ENCODE measurements around the gene CHRNA9. TPM values are rescaled to one million over a fixed set of nuclear protein-coding genes. Genes with fewer than 3 reads are reported as not detected.
"Not testable (repeated sequence)": the region's sequence is repeated elsewhere in the genome, so short reads cannot be mapped to it uniquely, and the experiment has no call there.

Gene CHRNA9
- total and polyA plus RNA-seq, 3 experiments from 2014 or later, result 0.11 to 0.14 TPM; not detected in 1

DNA sequence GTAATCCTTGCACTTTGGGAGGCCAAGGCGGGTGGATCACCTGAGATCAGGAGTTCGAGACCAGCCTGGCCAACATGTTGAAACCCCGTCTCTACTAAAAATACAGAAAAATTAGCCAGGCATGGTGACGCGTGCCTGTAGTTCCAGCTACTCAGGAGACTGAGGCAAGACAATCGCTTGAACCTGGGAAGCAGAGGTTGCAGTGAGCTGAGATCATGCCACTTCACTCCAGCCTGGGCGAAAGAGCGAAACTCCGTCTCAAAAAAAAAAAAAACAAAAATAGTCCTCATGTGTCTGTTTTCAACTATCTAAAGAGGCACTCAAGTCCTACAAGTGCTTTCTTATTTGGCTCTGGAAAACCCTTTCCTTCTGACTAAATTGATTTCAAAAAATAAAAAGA, 57.1 kb downstream of the CHRNA9 start:
- CTCF ChIA-PET, H3K27ac Mint-ChIP-seq, POLR2A ChIA-PET: not testable (repeated sequence)

DNA sequence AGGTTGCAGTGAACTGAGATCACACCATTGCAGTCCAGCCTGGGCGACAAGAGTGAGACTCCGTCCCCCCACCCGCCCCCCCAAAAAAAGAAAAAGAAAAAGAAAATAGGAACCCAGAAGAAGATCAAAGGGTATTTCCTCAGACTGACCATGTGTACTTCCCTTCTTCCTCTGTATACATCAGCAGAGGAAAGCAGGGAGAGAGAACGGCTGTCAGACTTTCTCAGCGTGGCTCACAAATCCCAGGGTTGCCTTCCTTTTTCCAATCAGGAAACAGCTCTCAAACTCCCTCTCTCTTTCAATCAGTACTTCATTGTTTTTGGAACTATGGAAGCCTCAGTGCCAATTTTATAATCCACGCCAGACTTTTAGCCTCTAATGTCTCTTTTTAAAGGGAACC, 59.1 kb downstream of the CHRNA9 start:
- H3K9me3 ChIP-seq (ENCODE audit: low read length), result no peaks in the 10 kb centered on the region
- H3K27ac ChIP-seq (ENCODE audit: low read depth, low read length), result no peak overlapping the region
- H3K4me3 ChIP-seq (ENCODE audit: low read length), result no peak overlapping the region
- no peak overlapping the region for H3K4me3 Mint-ChIP-seq
- CTCF ChIA-PET, result no interaction called here
- no peaks in the 10 kb centered on the region for H3K36me3 ChIP-seq (ENCODE audit: insufficient read depth, low read length)
- no peak for DNase-seq
- no peaks in the 10 kb centered on the region for H3K4me1 ChIP-seq (ENCODE audit: insufficient read depth, low read length)
- H3K27ac Mint-ChIP-seq, result no peak overlapping the region
- H3K36me3 Mint-ChIP-seq, result no peaks in the 10 kb centered on the region
- no peaks in the 10 kb centered on the region for H3K4me1 Mint-ChIP-seq
- no peaks in the 10 kb centered on the region for H3K9me3 Mint-ChIP-seq
- POLR2A ChIA-PET, result no interaction called here
- peaks cover 0 to 4% of the 10 kb centered on the region in 2 donors for H3K27me3 Mint-ChIP-seq
- no peaks in the 10 kb centered on the region for H3K27me3 ChIP-seq (ENCODE audit: insufficient read depth, low read length, poor library complexity, severe bottlenecking)

More for the DNA sequence above, 57.1 kb downstream of the CHRNA9 start:
- not testable (repeated sequence) for H3K4me3 ChIP-seq (ENCODE audit: low read length); H3K4me1 Mint-ChIP-seq; H3K36me3 Mint-ChIP-seq; H3K27me3 Mint-ChIP-seq; H3K36me3 ChIP-seq (ENCODE audit: insufficient read depth, low read length); DNase-seq; H3K9me3 Mint-ChIP-seq; H3K4me3 Mint-ChIP-seq; H3K4me1 ChIP-seq (ENCODE audit: insufficient read depth, low read length); H3K9me3 ChIP-seq (ENCODE audit: low read length); H3K27ac ChIP-seq (ENCODE audit: low read depth, low read length); H3K27me3 ChIP-seq (ENCODE audit: insufficient read depth, low read length, poor library complexity, severe bottlenecking)

DNA sequence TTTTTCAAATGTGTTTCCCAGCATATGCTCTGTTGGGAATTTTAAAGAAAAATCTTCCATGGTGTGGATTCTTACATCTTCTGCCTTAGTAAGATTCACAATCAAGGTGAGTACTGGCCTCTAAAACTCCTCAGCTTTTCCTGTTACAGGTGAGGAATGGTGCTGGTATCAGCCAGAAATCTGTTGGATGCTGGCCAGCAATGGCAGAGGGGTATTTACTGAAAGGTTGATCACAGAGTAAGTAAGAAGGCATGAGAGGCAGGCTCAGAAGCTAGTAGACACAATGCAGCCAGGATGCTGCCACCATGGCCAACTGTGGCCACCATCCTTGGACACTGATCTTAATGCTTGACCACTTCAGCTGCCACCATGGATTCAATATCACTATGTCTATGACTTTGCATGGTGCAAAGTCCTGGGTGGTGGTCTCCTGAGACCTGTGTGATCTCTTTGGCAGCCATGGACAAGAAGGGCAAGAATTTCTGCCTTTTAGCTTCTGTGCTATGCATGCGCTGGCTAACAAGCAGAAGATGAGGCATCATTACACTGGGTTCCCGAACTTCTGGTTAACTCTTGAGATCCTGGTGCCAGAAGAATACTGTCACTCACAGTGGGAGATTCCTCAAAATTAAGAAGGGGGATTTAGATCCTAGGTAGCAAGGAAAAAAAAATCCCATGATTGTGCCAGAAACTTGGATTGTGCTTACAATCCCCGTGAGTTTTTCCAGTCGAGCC, 60.2 kb downstream of the CHRNA9 start:
- H3K9me3 ChIP-seq (ENCODE audit: low read length), result no peaks in the 10 kb centered on the region
- Mint-ChIP-seq H3K4me1 (no peaks in the 10 kb centered on the region), H3K4me3 (no peak overlapping the region), H3K9me3 (no peaks in the 10 kb centered on the region), H3K36me3 (no peaks in the 10 kb centered on the region), H3K27ac (no peak overlapping the region), H3K27me3 (peaks cover under 1 to 4% of the 10 kb centered on the region in 2 donors)
- H3K27ac ChIP-seq (ENCODE audit: low read depth, low read length), result no peak overlapping the region
- H3K36me3 ChIP-seq (ENCODE audit: insufficient read depth, low read length), result no peaks in the 10 kb centered on the region
- no peaks in the 10 kb centered on the region for H3K4me1 ChIP-seq (ENCODE audit: insufficient read depth, low read length)
- H3K27me3 ChIP-seq (ENCODE audit: insufficient read depth, low read length, poor library complexity, severe bottlenecking), result no peaks in the 10 kb centered on the region
- no peak for DNase-seq
- ChIA-PET POLR2A (no interaction called here), CTCF (no interaction called here)
- no peak overlapping the region for H3K4me3 ChIP-seq (ENCODE audit: low read length)

DNA sequence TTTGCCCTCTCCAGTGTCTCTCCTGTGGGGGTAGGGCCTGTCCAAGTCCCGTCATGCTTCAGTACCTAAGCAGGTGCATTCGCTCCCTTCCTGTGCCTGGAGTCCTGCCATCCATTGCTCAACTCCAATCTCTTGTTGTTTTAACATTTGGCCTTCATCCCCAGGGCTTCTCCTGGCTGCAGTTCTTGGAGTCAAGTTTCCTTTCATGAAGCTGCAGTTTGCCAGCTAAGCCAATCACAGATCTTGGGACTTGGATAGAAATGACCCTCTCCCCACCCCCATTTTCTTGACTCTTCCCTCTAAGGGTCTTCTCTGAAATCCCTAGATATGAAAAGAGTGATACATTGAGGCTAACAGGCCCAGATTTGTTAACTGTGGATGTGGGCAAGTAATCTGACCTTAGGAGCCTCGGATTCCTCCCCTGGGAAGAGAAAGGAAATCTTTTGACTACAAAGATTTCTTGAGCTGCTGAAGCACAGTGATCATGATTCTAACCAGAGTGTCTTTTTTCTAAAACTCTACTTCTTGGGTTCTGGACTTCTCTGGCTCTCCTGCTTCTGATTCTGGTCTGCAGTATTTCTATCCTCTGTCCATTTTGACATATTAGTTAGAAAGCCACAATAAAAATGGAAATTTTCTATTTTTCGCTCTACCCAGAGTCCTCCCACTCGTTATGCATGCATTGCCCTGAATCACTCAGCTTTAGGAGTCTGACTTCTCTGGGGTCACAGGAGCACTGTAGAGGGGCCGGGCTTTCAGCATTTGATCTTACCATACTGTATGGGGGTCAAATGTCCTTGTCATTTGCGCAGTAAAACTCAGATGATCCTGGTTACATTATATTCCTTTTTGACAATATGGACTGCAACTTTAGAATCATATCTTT, 61.0 kb downstream of the CHRNA9 start:
- no peak overlapping the region for H3K27ac ChIP-seq (ENCODE audit: low read depth, low read length)
- Mint-ChIP-seq H3K4me3 (no peak overlapping the region), H3K9me3 (no peaks in the 10 kb centered on the region), H3K4me1 (no peaks in the 10 kb centered on the region), H3K36me3 (no peaks in the 10 kb centered on the region), H3K27ac (no peak overlapping the region), H3K27me3 (peaks cover 3 to 6% of the 10 kb centered on the region in 2 donors)
- POLR2A ChIA-PET, result no interaction called here
- H3K27me3 ChIP-seq (ENCODE audit: insufficient read depth, low read length, poor library complexity, severe bottlenecking), result no peaks in the 10 kb centered on the region
- no peaks in the 10 kb centered on the region for H3K4me1 ChIP-seq (ENCODE audit: insufficient read depth, low read length)
- no peak for DNase-seq
- no peaks in the 10 kb centered on the region for H3K9me3 ChIP-seq (ENCODE audit: low read length)
- CTCF ChIA-PET, result no interaction called here
- H3K4me3 ChIP-seq (ENCODE audit: low read length), result no peak overlapping the region
- no peaks in the 10 kb centered on the region for H3K36me3 ChIP-seq (ENCODE audit: insufficient read depth, low read length)

DNA sequence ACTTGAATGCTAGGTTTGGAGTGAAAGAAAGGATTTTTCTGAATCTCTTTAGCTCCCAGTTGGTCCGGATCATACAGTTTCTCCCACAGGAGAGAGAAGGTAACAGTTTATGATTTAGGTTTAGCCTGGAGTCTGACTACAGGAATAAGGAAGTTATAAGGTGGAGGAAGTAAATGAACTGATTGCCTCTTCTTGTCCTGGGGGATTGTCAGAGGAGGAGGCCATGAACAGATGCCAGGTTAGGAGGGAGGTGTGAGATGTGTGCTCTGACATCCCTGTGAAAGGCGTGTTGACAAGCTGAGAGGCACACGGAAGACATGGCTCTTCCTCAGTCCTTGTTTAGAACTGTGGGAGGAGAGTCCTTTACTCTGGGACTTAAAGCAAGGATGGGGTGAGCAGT, 64.4 kb downstream of the CHRNA9 start:
- ChIA-PET CTCF (no interaction called here), POLR2A (no interaction called here)
- peaks cover 3 to 4% of the 10 kb centered on the region in 2 donors for H3K27me3 Mint-ChIP-seq
- Histone ChIP-seq H3K27me3 (ENCODE audit: insufficient read depth, low read length, poor library complexity, severe bottlenecking) (no peaks in the 10 kb centered on the region), H3K9me3 (ENCODE audit: low read length) (no peaks in the 10 kb centered on the region), H3K27ac (ENCODE audit: low read depth, low read length) (no peak overlapping the region), H3K36me3 (ENCODE audit: insufficient read depth, low read length) (no peaks in the 10 kb centered on the region), H3K4me1 (ENCODE audit: insufficient read depth, low read length) (no peaks in the 10 kb centered on the region), H3K4me3 (ENCODE audit: low read length) (no peak overlapping the region)
- H3K36me3 Mint-ChIP-seq, result no peaks in the 10 kb centered on the region
- no peak overlapping the region for H3K27ac Mint-ChIP-seq
- H3K4me3 Mint-ChIP-seq, result no peak overlapping the region
- peaks cover 0 to 3% (median 0%) of the 10 kb centered on the region in 5 donors for H3K9me3 Mint-ChIP-seq
- no peaks in the 10 kb centered on the region for H3K4me1 Mint-ChIP-seq
- DNase-seq, result no peak

DNA sequence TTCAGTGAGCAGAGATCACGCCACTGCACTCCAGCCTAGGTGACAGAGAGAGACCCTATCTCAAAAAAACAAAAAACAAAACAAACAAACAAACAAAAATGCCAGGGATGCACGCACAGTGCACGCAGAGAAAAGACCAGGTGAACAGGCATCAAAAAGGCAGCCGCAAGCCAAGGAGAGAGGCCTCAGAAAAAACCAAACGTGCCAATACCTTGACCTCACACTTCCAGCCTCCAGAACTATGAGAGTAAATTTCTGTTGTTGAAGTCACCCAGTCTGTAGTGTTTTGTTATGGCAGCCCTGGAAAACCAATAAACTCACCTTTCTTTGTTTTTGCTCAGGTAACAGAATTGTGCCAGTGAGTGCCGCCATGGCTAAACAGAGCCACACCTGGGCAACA, 66.0 kb downstream of the CHRNA9 start:
- no peaks in the 10 kb centered on the region for H3K9me3 ChIP-seq (ENCODE audit: low read length)
- H3K27me3 Mint-ChIP-seq, result peaks cover 7% of the 10 kb centered on the region in 2 donors
- H3K27me3 ChIP-seq (ENCODE audit: insufficient read depth, low read length, poor library complexity, severe bottlenecking), result no peaks in the 10 kb centered on the region

DNA sequence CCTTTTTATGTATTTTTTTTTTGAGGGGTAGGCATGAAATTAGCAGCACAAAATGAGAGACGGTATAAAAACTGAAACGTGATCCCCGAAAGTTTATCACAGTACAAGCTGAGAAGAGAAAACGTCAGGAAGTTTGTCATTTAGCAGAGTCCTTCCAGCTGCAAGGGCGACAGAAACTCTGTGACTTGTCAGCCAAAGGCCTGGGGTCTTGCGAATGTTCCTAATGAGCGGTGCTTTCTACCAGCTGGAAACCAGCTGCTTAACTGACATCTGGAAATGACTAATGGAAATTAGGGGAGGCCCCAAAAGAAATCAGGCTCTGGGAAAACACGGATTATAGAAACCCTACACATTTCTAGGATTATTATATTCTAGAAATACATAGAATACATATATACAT, 66.5 kb downstream of the CHRNA9 start:
- Histone ChIP-seq H3K4me1 (ENCODE audit: insufficient read depth, low read length) (no peaks in the 10 kb centered on the region), H3K27ac (ENCODE audit: low read depth, low read length) (no peak overlapping the region), H3K27me3 (ENCODE audit: insufficient read depth, low read length, poor library complexity, severe bottlenecking) (no peaks in the 10 kb centered on the region), H3K36me3 (ENCODE audit: insufficient read depth, low read length) (no peaks in the 10 kb centered on the region), H3K9me3 (ENCODE audit: low read length) (no peaks in the 10 kb centered on the region), H3K4me3 (ENCODE audit: low read length) (no peak overlapping the region)
- peaks cover 0 to 5% (median 0%) of the 10 kb centered on the region in 3 donors for H3K36me3 Mint-ChIP-seq
- H3K27me3 Mint-ChIP-seq, result peaks cover 11 to 12% of the 10 kb centered on the region in 2 donors
- peaks cover 0 to 8% (median 4%) of the 10 kb centered on the region in 5 donors for H3K9me3 Mint-ChIP-seq
- CTCF ChIA-PET, result no interaction called here
- H3K27ac Mint-ChIP-seq, result no peak overlapping the region
- DNase-seq, result no peak
- no peak overlapping the region for H3K4me3 Mint-ChIP-seq
- H3K4me1 Mint-ChIP-seq, result no peaks in the 10 kb centered on the region
- POLR2A ChIA-PET, result no interaction called here

More for the DNA sequence above, 66.0 kb downstream of the CHRNA9 start:
- no peaks in the 10 kb centered on the region for H3K4me1 Mint-ChIP-seq
- Histone ChIP-seq H3K36me3 (ENCODE audit: insufficient read depth, low read length) (no peaks in the 10 kb centered on the region), H3K27ac (ENCODE audit: low read depth, low read length) (no peak overlapping the region), H3K4me3 (ENCODE audit: low read length) (no peak overlapping the region), H3K4me1 (ENCODE audit: insufficient read depth, low read length) (no peaks in the 10 kb centered on the region)
- peaks cover 0 to 5% (median 0%) of the 10 kb centered on the region in 3 donors for H3K36me3 Mint-ChIP-seq
- no peak for DNase-seq
- H3K27ac Mint-ChIP-seq, result no peak overlapping the region
- peaks cover 0 to 4% (median 3%) of the 10 kb centered on the region in 5 donors for H3K9me3 Mint-ChIP-seq
- H3K4me3 Mint-ChIP-seq, result no peak overlapping the region
- POLR2A ChIA-PET, result no interaction called here
- CTCF ChIA-PET, result no interaction called here

DNA sequence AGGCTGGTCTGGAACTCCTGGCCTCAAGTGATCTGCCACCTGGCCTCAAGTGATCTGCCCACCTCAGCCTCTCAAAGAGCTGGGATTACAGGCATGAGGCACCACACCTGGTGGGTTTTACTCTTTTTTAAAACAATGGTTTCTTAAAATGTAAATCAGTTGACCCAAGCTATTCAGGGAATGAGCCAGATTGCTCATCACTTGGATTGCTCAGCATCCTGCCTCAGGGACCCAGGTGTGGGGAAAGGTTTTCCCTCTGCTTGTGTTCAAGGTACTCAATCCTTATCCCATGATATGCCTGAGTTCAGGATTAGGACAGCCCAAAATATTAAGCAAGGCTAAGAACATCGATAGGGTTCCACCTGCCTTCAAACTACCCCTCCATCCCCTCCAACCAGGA, 67.4 kb downstream of the CHRNA9 start:
- Mint-ChIP-seq H3K27ac (no peak overlapping the region), H3K36me3 (peaks cover 0 to 11% (median 0%) of the 10 kb centered on the region in 3 donors), H3K27me3 (peaks cover 14 to 18% of the 10 kb centered on the region in 2 donors), H3K4me3 (no peak overlapping the region), H3K9me3 (peaks cover 0 to 14% (median 10%) of the 10 kb centered on the region in 5 donors), H3K4me1 (no peaks in the 10 kb centered on the region)
- Histone ChIP-seq H3K4me1 (ENCODE audit: insufficient read depth, low read length) (no peaks in the 10 kb centered on the region), H3K27me3 (ENCODE audit: insufficient read depth, low read length, poor library complexity, severe bottlenecking) (no peaks in the 10 kb centered on the region), H3K4me3 (ENCODE audit: low read length) (no peak overlapping the region), H3K36me3 (ENCODE audit: insufficient read depth, low read length) (no peaks in the 10 kb centered on the region), H3K27ac (ENCODE audit: low read depth, low read length) (no peak overlapping the region), H3K9me3 (ENCODE audit: low read length) (no peaks in the 10 kb centered on the region)
- no peak for DNase-seq
- CTCF ChIA-PET, result no interaction called here
- POLR2A ChIA-PET, result no interaction called here

Data from CD8-positive, alpha-beta memory T cell (primary cell).